Neural cell (in vitro differentiated cells): ENCODE measurements around the gene HYCC1.

Experiments used
- EP300 ChIP-seq: fragments of 450-650 bp; conservative IDR thresholded peaks from 2 replicates; pipeline ENCODE4 v1.6.1; 2014; ENCODE audit warnings: antibody characterized with exemption, mild to moderate bottlenecking, moderate library complexity; ENCODE audit not compliant: poor library complexity, severe bottlenecking
- EZH2 ChIP-seq: fragments of 200-600, 300-800 bp; shearing (Covaris generic), sonication (generic); IDR thresholded peaks from 2 replicates; pipeline ENCODE4 v1.6.1; 2014; ENCODE audit warnings: antibody characterized with exemption, low read length, borderline replicate concordance, mild to moderate bottlenecking; ENCODE audit not compliant: insufficient read depth, poor library complexity, severe bottlenecking
- POLR2AphosphoS5 ChIP-seq: IDR thresholded peaks from 2 replicates; pipeline ENCODE4 v1.6.1; 2012
- RAD21 ChIP-seq: fragments of 450-650 bp; conservative IDR thresholded peaks from 2 replicates; pipeline ENCODE4 v1.6.1; 2014; ENCODE audit warnings: antibody characterized with exemption, mild to moderate bottlenecking, moderate library complexity
- REST ChIP-seq: IDR thresholded peaks from 2 replicates; pipeline ENCODE4 v1.6.1; 2012; ENCODE audit warnings: borderline replicate concordance
- TAF1 ChIP-seq: IDR thresholded peaks from 2 replicates; pipeline ENCODE4 v1.6.1; 2012; ENCODE audit warnings: low read depth
- TF ChIP-seq, protein P1 (sequence below): fragments of 450-650 bp; IDR thresholded peaks from 2 replicates; pipeline ENCODE4 v1.5.1; 2014; ENCODE audit warnings: antibody characterized with exemption, mild to moderate bottlenecking, moderate library complexity; ENCODE audit not compliant: poor library complexity, severe bottlenecking

DNA sequence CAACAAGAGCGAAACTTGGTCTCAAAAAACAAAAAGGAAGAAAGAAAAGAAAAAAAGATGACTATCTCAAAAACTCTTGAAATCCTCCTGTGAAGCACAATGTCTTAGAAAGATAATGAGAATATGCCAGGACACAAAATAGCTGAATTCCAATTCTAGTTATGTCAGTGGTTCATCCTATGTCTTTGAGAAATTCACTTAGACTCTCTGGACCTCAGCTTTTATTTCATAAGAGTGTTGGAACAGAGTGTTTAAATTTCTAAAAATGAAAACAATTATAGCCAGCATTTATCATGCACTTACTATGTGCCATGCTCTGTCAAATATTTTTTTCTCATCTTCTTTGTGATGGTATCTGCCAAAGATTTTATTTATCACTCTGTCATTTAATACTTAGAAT, 13.3 kb upstream of the HYCC1 start:
- TF ChIP-seq, protein P1, sequence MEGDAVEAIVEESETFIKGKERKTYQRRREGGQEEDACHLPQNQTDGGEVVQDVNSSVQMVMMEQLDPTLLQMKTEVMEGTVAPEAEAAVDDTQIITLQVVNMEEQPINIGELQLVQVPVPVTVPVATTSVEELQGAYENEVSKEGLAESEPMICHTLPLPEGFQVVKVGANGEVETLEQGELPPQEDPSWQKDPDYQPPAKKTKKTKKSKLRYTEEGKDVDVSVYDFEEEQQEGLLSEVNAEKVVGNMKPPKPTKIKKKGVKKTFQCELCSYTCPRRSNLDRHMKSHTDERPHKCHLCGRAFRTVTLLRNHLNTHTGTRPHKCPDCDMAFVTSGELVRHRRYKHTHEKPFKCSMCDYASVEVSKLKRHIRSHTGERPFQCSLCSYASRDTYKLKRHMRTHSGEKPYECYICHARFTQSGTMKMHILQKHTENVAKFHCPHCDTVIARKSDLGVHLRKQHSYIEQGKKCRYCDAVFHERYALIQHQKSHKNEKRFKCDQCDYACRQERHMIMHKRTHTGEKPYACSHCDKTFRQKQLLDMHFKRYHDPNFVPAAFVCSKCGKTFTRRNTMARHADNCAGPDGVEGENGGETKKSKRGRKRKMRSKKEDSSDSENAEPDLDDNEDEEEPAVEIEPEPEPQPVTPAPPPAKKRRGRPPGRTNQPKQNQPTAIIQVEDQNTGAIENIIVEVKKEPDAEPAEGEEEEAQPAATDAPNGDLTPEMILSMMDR, result no peak
- TF ChIP-seq POLR2AphosphoS5 (no peak), EP300 (no peak), REST (no peak), RAD21 (no peak), EZH2 (no peak), TAF1 (no peak)
